Epithelial cell of esophagus (primary cell): ENCODE data around the gene RAPGEF2.

ENCODE experiments used
- DNase-seq: peaks from one replicate; pipeline ENCODE4 v3.0.0; 2010; ENCODE audit warnings: low read depth
- H3K4me3 ChIP-seq: 2 replicates; pipeline ENCODE4 v1.5.1; 2011; ENCODE audit warnings: mild to moderate bottlenecking, low read length, control low read depth
- CTCF ChIP-seq: IDR thresholded peaks from 2 replicates; pipeline ENCODE4 v1.5.1; 2011; ENCODE audit warnings: low read depth, mild to moderate bottlenecking, low read length, control low read depth, inconsistent platforms; ENCODE audit not compliant: insufficient read depth; ENCODE audit errors: missing control alignments

RAPGEF2 gene

GRCh38 chr4:159297091-159297490 is 194.2 kb downstream of the RAPGEF2 start:
- TF ChIP-seq CTCF = peak; percentile 26
- no peak for DNase-seq
- no peak overlapping the region for H3K4me3 ChIP-seq

- no peak for TF ChIP-seq CTCF
- H3K4me3 ChIP-seq = peak overlapping the region; percentile 56
- peak; percentile 87 for DNase-seq
Observed at GRCh38 chr4:159298502-159298901, 195.6 kb downstream of the RAPGEF2 start.

GRCh38 chr4:159303435-159303834 is 200.6 kb downstream of the RAPGEF2 start:
- H3K4me3 ChIP-seq = no peak overlapping the region
- DNase-seq = no peak
- no peak for TF ChIP-seq CTCF

GRCh38 chr4:159305129-159305528 is 202.2 kb downstream of the RAPGEF2 start:
- no peak for TF ChIP-seq CTCF
- DNase-seq = no peak
- no peak overlapping the region for H3K4me3 ChIP-seq

GRCh38 chr4:159307929-159308328 is 205.1 kb downstream of the RAPGEF2 start:
- H3K4me3 ChIP-seq = no peak overlapping the region
- no peak for DNase-seq
- no peak for TF ChIP-seq CTCF

GRCh38 chr4:159308566-159309340 is 205.9 kb downstream of the RAPGEF2 start:
- TF ChIP-seq CTCF = no peak
- DNase-seq = peak; percentile 46
- H3K4me3 ChIP-seq = no peak overlapping the region

GRCh38 chr4:159312236-159312635 is 209.4 kb downstream of the RAPGEF2 start:
- DNase-seq = no peak
- no peak for TF ChIP-seq CTCF
- H3K4me3 ChIP-seq = no peak overlapping the region
